Measurements from ENCODE around the gene CCDC12. TPM values are rescaled to one million over a fixed set of nuclear protein-coding genes. Genes with fewer than 3 reads are reported as not detected.
A peak's percentile ranks its signal among the peaks of the same experiment; 100 is the strongest.

CCDC12 gene
- total RNA-seq, 4 donors from 2014 or later = 64.6 to 101 (median 82.5) TPM

DNA sequence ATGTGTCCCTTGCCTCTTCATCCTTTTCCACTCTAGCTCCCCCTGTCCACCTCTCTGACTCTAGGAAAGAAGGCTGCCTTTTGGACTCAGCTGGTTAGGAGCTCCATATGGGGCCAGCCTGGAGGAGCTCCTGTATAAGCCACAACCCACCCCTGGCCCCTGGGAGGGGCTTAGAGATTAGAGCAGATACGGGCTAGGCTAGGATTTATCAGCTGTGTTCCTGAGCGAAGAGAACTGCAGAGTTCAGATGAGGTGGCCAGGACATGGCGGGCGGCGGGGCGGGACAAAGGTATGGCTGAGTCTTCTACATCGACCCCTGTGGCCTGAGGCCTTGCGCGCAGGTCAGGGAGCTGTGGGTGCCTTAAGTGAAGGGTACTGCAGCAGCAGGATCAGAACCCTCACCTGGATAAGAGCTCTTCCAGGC is 10.8 kb upstream of the CCDC12 start:
- WGBS, 2 donors = 75 to 85% methylated on average over 9 of the region's 9 CpGs
- intact Hi-C loops (cut with DNase I; ENCODE audit: low total_unique reads) = no loop called here
- peak in 1 of 2 donors; percentile 84 for DNase-seq (ENCODE audit: low spot score in 2 of 2)
- H3K4me3 ChIP-seq (ENCODE audit: low read depth, poor library complexity, severe bottlenecking) = no peak overlapping the region
- TF ChIP-seq POLR2A (IDR thresholded peaks at IDR 0.05) = no peak
- TF ChIP-seq, protein P1, sequence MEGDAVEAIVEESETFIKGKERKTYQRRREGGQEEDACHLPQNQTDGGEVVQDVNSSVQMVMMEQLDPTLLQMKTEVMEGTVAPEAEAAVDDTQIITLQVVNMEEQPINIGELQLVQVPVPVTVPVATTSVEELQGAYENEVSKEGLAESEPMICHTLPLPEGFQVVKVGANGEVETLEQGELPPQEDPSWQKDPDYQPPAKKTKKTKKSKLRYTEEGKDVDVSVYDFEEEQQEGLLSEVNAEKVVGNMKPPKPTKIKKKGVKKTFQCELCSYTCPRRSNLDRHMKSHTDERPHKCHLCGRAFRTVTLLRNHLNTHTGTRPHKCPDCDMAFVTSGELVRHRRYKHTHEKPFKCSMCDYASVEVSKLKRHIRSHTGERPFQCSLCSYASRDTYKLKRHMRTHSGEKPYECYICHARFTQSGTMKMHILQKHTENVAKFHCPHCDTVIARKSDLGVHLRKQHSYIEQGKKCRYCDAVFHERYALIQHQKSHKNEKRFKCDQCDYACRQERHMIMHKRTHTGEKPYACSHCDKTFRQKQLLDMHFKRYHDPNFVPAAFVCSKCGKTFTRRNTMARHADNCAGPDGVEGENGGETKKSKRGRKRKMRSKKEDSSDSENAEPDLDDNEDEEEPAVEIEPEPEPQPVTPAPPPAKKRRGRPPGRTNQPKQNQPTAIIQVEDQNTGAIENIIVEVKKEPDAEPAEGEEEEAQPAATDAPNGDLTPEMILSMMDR (IDR thresholded peaks at IDR 0.05) = no peak

DNA sequence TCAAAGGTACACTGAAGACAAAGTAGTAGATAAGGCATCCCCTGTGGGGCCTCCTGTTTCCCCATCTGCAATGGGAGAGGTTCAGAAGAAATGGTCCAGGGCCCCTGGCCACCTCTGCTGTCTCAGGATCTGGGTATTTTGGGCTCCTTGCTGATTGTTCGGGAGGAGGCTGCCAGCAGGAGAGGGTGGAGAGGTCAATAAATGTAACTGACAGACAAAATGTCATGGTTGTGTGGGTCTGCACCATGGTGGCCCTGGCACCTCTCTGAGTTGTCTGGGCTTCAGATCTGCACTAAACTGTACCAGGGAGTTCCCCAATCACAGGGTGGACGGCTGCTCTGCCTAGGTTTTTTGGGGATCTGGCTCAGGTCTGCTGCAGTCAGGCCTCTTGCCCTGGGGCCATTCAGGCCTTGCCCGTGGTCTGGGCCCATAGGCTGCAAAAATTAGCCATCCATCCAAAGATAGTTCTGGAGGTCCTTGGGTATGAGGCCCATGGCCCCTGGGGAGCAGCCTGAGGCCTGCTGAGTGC is 10.3 kb upstream of the CCDC12 start:
- no peak for TF ChIP-seq POLR2A (IDR thresholded peaks at IDR 0.05)
- TF ChIP-seq, protein P1 (IDR thresholded peaks at IDR 0.05) = no peak
- 69 to 76% methylated on average over 3 of the region's 3 CpGs for WGBS, 2 donors
- no peak overlapping the region for H3K4me3 ChIP-seq (ENCODE audit: low read depth, poor library complexity, severe bottlenecking)
- no peak for DNase-seq (ENCODE audit: low spot score in 2 of 2)
- intact Hi-C loops (cut with DNase I; ENCODE audit: low total_unique reads) = no loop called here

DNA sequence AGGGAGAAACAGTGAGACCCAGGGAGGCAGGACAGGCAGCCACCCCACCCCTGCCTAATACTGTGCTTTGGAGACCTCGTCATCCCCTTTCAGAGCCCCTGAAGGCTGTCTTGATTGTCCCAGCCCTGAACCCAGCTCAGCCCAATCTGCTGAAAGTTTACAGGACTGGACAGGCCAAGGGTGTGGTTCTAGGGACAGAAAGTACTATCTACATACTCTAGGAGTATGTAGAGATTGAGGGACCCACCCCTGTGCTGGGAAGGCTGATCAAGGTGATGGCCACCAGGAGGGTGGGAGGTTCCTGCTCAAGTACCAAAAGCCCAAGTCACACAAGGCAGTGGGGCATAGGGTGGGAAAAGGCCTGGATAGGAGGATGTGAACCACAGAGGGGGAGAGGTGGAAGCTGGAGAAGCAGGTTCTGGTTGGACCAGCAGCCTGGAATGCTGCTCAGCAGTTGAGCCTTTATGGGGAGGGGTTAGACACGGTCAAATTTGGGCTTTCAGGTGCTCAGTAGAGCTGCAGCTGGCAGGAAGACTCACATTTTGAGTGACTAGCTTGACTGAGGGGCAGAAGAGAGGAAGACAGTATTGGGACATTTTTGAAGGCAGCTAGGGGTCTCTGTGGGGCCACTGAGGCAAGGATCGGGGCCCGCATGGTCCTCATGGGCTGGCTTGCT is 9.6 kb upstream of the CCDC12 start:
- 84 to 88% methylated on average over 4 of the region's 4 CpGs for WGBS, 2 donors
- intact Hi-C loops (cut with DNase I; ENCODE audit: low total_unique reads) = no loop called here
- TF ChIP-seq, protein P1 (IDR thresholded peaks at IDR 0.05) = no peak
- TF ChIP-seq POLR2A (IDR thresholded peaks at IDR 0.05) = no peak
- no peak for DNase-seq (ENCODE audit: low spot score in 2 of 2)
- no peak overlapping the region for H3K4me3 ChIP-seq (ENCODE audit: low read depth, poor library complexity, severe bottlenecking)

DNA sequence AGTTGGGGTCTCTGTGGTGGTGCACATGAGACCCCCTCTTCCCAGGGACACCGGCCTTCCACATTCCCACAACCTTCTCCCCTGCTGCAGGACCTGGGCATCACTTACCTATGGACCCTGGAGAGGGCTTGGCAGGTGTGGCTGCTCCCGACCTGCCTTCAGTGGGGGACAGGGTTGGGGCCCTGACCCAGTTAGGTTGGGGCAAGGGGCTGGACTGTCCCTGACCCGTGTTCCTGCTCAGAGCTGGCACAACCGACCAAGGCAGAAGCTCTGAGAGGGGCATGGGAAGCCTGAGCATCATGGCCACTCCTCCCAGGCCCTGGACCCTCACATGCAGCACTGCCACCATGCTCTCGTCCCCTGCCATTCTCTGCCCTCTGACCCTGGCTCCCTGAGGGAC is 9.0 kb upstream of the CCDC12 start:
- TF ChIP-seq, protein P1 (IDR thresholded peaks at IDR 0.05) = no peak
- TF ChIP-seq POLR2A (IDR thresholded peaks at IDR 0.05) = no peak
- no peak for DNase-seq (ENCODE audit: low spot score in 2 of 2)
- intact Hi-C loops (cut with DNase I; ENCODE audit: low total_unique reads) = no loop called here
- no peak overlapping the region for H3K4me3 ChIP-seq (ENCODE audit: low read depth, poor library complexity, severe bottlenecking)
- WGBS, 2 donors = 88 to 91% methylated on average over 4 to 5 of the region's 5 CpGs

DNA sequence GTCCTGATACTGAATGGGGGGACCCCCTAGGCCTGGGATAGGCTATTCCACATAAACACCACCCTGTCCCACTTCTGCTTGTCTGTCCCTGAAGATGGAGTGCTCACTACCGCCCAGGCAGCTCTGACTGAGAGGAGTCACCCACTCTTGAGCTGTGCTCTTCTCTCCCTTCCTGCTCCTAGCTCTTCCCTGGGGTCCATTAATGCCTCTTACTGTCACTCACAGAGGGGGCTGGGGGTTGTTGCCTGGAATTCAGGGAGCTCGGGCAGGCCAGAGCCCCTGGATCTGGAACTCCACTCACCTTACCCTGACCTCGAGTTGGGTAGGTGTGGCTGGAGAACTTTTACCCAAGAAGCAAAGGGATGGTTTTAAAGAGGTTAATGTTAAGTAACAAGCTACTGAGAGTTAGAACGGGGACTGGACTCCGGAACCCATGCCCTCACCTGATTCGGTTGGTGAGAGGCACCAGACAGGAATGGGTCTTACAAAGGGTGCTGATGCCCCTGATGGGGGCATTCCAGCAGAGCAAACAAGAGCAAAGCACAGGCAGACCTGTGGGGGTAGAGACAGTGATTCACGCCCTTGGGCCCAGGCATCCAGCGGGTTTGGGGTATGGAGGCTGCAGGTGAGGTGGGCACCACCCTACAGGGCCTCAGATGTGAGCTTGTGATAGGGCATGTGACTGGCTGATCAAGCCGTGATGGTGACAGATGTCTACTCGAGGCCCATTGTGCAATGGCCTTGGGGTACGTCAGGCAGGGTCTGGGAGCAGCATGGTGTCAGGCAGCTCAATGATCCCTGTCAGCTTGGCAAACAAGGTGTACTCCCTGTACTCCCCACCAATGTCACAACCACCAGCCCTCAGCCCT is 8.3 kb upstream of the CCDC12 start:
- 82 to 83% methylated on average over 11 of the region's 11 CpGs for WGBS, 2 donors
- TF ChIP-seq POLR2A (IDR thresholded peaks at IDR 0.05) = no peak
- TF ChIP-seq, protein P1 (IDR thresholded peaks at IDR 0.05) = no peak
- no peak for DNase-seq (ENCODE audit: low spot score in 2 of 2)
- H3K4me3 ChIP-seq (ENCODE audit: low read depth, poor library complexity, severe bottlenecking) = no peak overlapping the region
- intact Hi-C loops (cut with DNase I; ENCODE audit: low total_unique reads) = no loop called here

Measured in lower leg skin (tissue), 4 donors.